WERI-Rb-1 (cell line): ENCODE measurements around the gene MLYCD.

Source experiments
- DNase-seq: peaks from one replicate; pipeline ENCODE4 v3.0.0-alpha.2; 2020
- H3K27ac ChIP-seq: fragments of 250-450 bp; sonication (Bioruptor Pico); 2 replicates; pipeline ENCODE4 v1.5.1; 2020; ENCODE audit warnings: mild to moderate bottlenecking, moderate library complexity
- H3K27me3 ChIP-seq: fragments of 250-450 bp; sonication (Bioruptor Pico); 2 replicates; pipeline ENCODE4 v1.5.1; 2021; ENCODE audit warnings: mild to moderate bottlenecking, low read depth, moderate library complexity; ENCODE audit not compliant: insufficient read depth, severe bottlenecking
- H3K36me3 ChIP-seq: fragments of 250-450 bp; sonication (Bioruptor Pico); 2 replicates; pipeline ENCODE4 v1.5.1; 2020; ENCODE audit warnings: mild to moderate bottlenecking, moderate library complexity
- H3K4me3 ChIP-seq: 2 replicates; pipeline ENCODE4 v1.5.1; 2011; ENCODE audit warnings: low read depth, mild to moderate bottlenecking, control low read depth, low read length
- H3K9me3 ChIP-seq: fragments of 250-450 bp; sonication (Bioruptor Pico); 2 replicates; pipeline ENCODE4 v1.5.1; 2021; ENCODE audit warnings: mild to moderate bottlenecking, moderate library complexity; ENCODE audit not compliant: severe bottlenecking
- CTCF ChIP-seq: IDR thresholded peaks from 2 replicates; pipeline ENCODE4 v1.5.1; 2011; ENCODE audit warnings: low read depth, mild to moderate bottlenecking, control low read depth, inconsistent platforms, low read length

The MLYCD gene

GRCh38 chr16:83907631-83908250 is 8.8 kb downstream of the MLYCD start:
- Histone ChIP-seq H3K9me3 (no peaks in the 10 kb centered on the region), H3K4me3 (no peak overlapping the region), H3K27ac (no peak overlapping the region), H3K27me3 (no peaks in the 10 kb centered on the region), H3K36me3 (no peaks in the 10 kb centered on the region; the same call in 1 of the 2 replicates)
- TF ChIP-seq CTCF: no peak
- DNase-seq: no peak

GRCh38 chr16:83908798-83909197 is 9.9 kb downstream of the MLYCD start:
- no peak for DNase-seq
- H3K4me3 ChIP-seq: no peak overlapping the region
- no peaks in the 10 kb centered on the region; the same call in 1 of the 2 replicates for H3K36me3 ChIP-seq
- H3K27ac ChIP-seq: no peak overlapping the region
- no peaks in the 10 kb centered on the region for H3K27me3 ChIP-seq
- no peaks in the 10 kb centered on the region for H3K9me3 ChIP-seq
- TF ChIP-seq CTCF: no peak

- no peak overlapping the region for H3K4me3 ChIP-seq
- no peaks in the 10 kb centered on the region for H3K9me3 ChIP-seq
- no peak for TF ChIP-seq CTCF
- no peak overlapping the region for H3K27ac ChIP-seq
- no peaks in the 10 kb centered on the region; the same call in 1 of the 2 replicates for H3K36me3 ChIP-seq
- DNase-seq: peak; percentile 33
- no peaks in the 10 kb centered on the region for H3K27me3 ChIP-seq
These were observed 12.4 kb downstream of the MLYCD start for GRCh38 chr16:83911290-83911689.

GRCh38 chr16:83912519-83913244 is 13.8 kb downstream of the MLYCD start:
- no peak for DNase-seq
- no peaks in the 10 kb centered on the region; the same call in 1 of the 2 replicates for H3K36me3 ChIP-seq
- no peak overlapping the region for H3K27ac ChIP-seq
- H3K9me3 ChIP-seq: no peaks in the 10 kb centered on the region
- no peak for TF ChIP-seq CTCF
- H3K4me3 ChIP-seq: no peak overlapping the region
- H3K27me3 ChIP-seq: no peaks in the 10 kb centered on the region

- no peak overlapping the region for H3K27ac ChIP-seq
- H3K27me3 ChIP-seq: no peaks in the 10 kb centered on the region
- no peak for TF ChIP-seq CTCF
- H3K9me3 ChIP-seq: no peaks in the 10 kb centered on the region
- DNase-seq: no peak
- no peaks in the 10 kb centered on the region; the same call in 1 of the 2 replicates for H3K36me3 ChIP-seq
- H3K4me3 ChIP-seq: no peak overlapping the region
These were observed 14.3 kb downstream of the MLYCD start for GRCh38 chr16:83913245-83913633.
